ENCODE results near the gene FCN3.

The FCN3 gene

DNA sequence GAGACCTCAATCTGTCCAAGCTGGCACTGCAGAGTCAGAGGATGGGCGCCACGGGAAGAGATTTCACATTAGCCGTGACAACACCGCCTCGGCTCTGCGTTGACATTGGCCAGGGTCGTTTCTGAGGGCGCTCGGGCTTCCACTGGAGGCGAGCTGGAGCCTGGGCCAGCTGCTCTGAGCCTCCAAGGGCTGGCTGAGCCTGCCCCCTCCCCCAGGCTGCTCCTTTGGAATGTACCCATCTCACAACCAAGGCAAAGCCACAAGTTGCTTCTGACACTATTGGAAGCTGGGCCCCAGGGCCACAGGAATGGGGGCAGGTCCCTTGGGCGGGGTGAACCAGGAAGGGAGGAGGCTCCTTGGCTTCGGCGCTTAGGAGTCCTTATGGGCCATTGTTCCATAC lies 30.4 kb upstream of the FCN3 start:
- DNase-seq (ENCODE audit: low read depth): no peak
- TF ChIP-seq, protein P1, sequence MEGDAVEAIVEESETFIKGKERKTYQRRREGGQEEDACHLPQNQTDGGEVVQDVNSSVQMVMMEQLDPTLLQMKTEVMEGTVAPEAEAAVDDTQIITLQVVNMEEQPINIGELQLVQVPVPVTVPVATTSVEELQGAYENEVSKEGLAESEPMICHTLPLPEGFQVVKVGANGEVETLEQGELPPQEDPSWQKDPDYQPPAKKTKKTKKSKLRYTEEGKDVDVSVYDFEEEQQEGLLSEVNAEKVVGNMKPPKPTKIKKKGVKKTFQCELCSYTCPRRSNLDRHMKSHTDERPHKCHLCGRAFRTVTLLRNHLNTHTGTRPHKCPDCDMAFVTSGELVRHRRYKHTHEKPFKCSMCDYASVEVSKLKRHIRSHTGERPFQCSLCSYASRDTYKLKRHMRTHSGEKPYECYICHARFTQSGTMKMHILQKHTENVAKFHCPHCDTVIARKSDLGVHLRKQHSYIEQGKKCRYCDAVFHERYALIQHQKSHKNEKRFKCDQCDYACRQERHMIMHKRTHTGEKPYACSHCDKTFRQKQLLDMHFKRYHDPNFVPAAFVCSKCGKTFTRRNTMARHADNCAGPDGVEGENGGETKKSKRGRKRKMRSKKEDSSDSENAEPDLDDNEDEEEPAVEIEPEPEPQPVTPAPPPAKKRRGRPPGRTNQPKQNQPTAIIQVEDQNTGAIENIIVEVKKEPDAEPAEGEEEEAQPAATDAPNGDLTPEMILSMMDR (IDR thresholded peaks at IDR 0.05; ENCODE audit: control insufficient read depth, extremely low read depth, insufficient read depth): no peak
- no peak overlapping the region for H3K4me3 ChIP-seq (ENCODE audit: low read depth, low read length)

DNA sequence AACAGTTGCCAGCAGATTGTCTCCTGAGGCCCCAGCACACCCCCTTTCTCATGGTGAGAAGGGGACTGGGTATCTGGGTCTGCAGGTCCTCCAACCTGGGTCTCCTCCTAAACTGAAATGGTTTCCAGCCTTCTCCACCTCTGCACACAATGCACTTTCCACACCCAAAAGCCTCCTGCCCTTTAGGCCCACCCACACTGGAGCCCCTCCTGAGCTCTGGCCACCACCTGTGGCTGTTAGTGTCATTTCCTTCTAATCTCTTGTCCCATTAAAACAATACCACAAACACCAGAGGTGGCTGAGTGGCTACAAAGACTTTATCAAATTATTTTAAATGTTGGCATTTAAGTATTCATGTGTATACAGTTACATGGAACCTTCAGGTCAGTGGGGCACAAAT lies 29.3 kb upstream of the FCN3 start:
- DNase-seq (ENCODE audit: low read depth): no peak
- no peak overlapping the region for H3K4me3 ChIP-seq (ENCODE audit: low read depth, low read length)
- TF ChIP-seq, protein P1 (IDR thresholded peaks at IDR 0.05; ENCODE audit: control insufficient read depth, extremely low read depth, insufficient read depth): no peak

DNA sequence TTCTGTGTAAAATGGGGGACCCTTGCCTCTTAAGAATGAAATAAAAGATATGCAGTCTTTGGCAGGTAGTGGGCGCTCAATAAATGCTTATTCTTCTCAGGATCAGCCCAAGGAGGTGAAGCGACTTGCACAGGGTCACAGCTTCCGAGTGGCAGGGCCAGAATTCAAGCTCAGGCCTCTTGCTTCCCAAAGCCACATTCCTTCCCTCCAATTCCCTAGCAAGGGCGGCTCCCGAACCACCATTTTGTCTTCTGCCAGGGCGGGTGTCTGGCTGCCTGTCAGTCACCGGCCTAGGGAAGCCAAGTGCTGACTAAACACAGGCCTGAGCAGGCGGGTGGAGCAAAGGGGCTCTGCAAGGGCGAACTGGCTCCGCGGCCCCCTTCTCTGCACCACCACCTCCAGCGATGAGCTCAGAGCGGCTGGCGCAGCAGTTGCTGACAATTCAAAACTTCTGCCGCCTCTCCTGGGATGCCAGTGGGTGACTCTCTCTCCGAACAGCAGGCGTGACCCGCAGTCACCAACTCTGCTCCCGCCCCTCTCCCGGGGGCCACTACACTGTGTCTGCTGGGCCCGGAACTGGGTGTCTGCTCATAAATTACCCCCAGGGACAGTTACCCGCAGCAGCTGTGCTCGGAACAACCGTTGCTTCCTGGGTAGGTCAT lies 28.6 kb upstream of the FCN3 start:
- TF ChIP-seq, protein P1 (IDR thresholded peaks at IDR 0.05; ENCODE audit: control insufficient read depth, extremely low read depth, insufficient read depth): peak; percentile 14; the same call in 1 of the 2 replicates
- DNase-seq (ENCODE audit: low read depth): no peak
- H3K4me3 ChIP-seq (ENCODE audit: low read depth, low read length): no peak overlapping the region

DNA sequence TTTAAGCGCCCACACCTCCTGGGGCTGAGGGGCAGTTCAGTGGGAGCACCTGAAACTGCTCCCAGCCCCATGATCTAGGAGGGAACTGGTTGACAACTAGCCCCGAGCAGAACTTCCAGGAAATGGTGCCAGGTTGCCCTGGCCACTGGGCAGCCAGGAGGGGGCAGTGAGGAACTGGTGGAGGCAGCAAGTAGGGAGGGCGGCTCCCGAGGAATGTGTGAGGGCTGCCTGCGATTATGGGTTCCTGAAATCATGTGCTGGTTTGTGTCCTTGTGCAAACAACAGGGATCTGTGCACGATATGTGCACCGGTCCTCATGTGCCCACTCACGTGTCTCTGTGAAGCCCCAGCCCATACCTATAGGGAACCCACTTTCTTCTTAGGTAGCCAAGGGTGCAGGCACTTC lies 27.7 kb upstream of the FCN3 start:
- TF ChIP-seq, protein P1 (IDR thresholded peaks at IDR 0.05; ENCODE audit: control insufficient read depth, extremely low read depth, insufficient read depth): peak; percentile 47; the same call in 1 of the 2 replicates
- H3K4me3 ChIP-seq (ENCODE audit: low read depth, low read length): no peak overlapping the region
- DNase-seq (ENCODE audit: low read depth): no peak

DNA sequence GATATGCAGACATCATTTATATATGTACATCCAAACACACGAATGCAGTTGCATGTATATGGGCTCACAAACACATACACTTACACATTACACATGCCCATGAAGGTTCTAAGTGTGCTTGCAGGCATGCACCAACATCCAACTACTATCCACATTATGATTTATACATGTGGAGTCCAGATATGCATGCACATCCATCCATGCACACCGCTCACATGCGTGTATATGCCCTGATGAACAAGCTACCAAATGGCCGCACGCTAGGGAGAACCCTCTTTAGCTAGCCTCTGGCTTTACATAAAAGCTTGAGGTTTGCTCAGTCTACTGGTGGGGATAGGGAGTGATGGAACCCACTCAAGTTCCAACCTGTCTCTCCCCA lies 26.3 kb upstream of the FCN3 start:
- TF ChIP-seq, protein P1 (IDR thresholded peaks at IDR 0.05; ENCODE audit: control insufficient read depth, extremely low read depth, insufficient read depth): no peak
- DNase-seq (ENCODE audit: low read depth): no peak
- H3K4me3 ChIP-seq (ENCODE audit: low read depth, low read length): no peak overlapping the region

DNA sequence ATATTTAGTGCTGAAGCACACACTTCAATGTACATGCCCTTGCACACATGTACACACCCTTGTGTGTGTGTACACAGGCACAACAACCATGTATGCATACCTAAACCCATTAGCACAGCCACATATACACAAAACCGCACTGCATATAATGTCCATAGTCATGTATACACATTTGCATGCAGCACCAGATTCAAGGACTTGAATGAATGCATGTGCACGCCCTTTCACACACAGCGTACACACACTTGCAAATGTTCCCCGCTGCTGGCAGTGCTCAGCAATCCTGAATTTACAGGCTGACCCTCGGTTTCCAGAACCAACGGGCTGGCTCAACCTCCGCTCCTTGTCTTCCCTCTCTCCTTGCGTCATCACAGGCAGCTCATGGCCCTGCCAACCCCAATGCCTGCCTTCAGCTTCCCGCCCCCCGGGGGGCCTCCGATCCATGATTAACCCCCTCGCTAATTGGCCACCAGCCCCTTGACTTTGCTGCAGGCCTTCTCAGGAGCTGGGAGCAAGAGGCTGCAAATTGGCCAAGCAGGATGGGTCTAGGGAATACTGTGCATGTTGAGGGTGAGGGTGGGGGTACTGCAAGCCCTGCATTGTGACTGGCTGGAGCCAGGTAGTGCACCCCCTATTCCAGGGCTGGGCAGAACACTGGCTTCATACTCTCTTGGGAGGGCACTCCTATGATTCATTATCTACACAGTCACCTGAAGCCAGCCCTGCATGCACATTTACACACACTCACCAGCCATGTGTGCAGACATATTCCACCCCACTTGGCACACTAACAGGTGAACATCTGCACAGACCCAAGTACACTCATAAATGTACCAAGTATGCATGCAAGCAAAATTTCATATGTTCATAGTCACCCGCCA lies 25.7 kb upstream of the FCN3 start:
- H3K4me3 ChIP-seq (ENCODE audit: low read depth, low read length): no peak overlapping the region
- DNase-seq (ENCODE audit: low read depth): no peak
- TF ChIP-seq, protein P1 (IDR thresholded peaks at IDR 0.05; ENCODE audit: control insufficient read depth, extremely low read depth, insufficient read depth): no peak
